ENCODE data around the gene TEKT5. TPM values are rescaled to one million over a fixed set of nuclear protein-coding genes. Genes with fewer than 3 reads are reported as not detected.

Gene TEKT5
- total RNA-seq, 1 donor from 2014 or later = 0.07 TPM

DNA sequence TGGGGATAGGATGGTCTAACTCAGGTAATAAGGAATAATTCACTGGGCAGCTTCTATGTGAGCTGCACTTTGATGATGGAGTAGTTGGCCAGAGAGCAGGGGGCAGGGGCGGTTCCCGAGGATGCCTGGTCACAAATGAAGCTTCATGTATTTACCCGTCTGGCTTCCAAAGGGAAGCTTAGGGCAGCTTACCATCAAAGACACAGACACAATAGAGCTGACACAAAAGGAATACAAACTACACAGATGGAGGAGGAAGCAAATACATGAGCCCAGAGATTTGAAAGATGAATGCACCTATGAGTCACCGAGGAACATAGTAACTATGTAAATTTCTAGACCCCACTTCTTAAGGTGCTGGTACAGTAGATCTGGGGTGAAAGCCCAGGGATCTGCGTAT lies 105.6 kb downstream of the TEKT5 start:
- peak overlapping the region; percentile 55 for H3K4me2 ChIP-seq
- no peaks in the 10 kb centered on the region for H3K36me3 ChIP-seq
- no peak overlapping the region for H3K4me3 ChIP-seq
- Mint-ChIP-seq H3K9me3 (no peaks in the 10 kb centered on the region), H3K4me1 (peaks cover 27% of the 10 kb centered on the region), H3K36me3 (no peaks in the 10 kb centered on the region), H3K4me3 (peak overlapping the region; percentile 6), H3K27ac (no peak overlapping the region), H3K27me3 (ENCODE audit: insufficient read depth, low read depth) (peaks cover 7% of the 10 kb centered on the region)
- no peaks in the 10 kb centered on the region for H4K20me1 ChIP-seq (ENCODE audit: low read depth)
- no peaks in the 10 kb centered on the region for H3K9me3 ChIP-seq (ENCODE audit: low read depth)
- H3K27ac ChIP-seq = no peak overlapping the region
- no peaks in the 10 kb centered on the region for H3K79me2 ChIP-seq (ENCODE audit: low read depth)
- H3K9ac ChIP-seq = no peak overlapping the region
- H3K4me1 ChIP-seq = peaks cover 31% of the 10 kb centered on the region
- TF ChIP-seq EZH2 (IDR thresholded peaks at IDR 0.05) (no peak), EZH2phosphoT487 (IDR thresholded peaks at IDR 0.05) (no peak)
- TF ChIP-seq, protein P1, sequence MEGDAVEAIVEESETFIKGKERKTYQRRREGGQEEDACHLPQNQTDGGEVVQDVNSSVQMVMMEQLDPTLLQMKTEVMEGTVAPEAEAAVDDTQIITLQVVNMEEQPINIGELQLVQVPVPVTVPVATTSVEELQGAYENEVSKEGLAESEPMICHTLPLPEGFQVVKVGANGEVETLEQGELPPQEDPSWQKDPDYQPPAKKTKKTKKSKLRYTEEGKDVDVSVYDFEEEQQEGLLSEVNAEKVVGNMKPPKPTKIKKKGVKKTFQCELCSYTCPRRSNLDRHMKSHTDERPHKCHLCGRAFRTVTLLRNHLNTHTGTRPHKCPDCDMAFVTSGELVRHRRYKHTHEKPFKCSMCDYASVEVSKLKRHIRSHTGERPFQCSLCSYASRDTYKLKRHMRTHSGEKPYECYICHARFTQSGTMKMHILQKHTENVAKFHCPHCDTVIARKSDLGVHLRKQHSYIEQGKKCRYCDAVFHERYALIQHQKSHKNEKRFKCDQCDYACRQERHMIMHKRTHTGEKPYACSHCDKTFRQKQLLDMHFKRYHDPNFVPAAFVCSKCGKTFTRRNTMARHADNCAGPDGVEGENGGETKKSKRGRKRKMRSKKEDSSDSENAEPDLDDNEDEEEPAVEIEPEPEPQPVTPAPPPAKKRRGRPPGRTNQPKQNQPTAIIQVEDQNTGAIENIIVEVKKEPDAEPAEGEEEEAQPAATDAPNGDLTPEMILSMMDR (IDR thresholded peaks at IDR 0.05) = no peak
- no peaks in the 10 kb centered on the region for H3K27me3 ChIP-seq
- peaks cover 8% of the 10 kb centered on the region for H3F3A ChIP-seq (ENCODE audit: low read depth)
- peak; percentile 72 for DNase-seq (ENCODE audit: low spot score)
- H2AFZ ChIP-seq (replicated peaks) = no peak overlapping the region

DNA sequence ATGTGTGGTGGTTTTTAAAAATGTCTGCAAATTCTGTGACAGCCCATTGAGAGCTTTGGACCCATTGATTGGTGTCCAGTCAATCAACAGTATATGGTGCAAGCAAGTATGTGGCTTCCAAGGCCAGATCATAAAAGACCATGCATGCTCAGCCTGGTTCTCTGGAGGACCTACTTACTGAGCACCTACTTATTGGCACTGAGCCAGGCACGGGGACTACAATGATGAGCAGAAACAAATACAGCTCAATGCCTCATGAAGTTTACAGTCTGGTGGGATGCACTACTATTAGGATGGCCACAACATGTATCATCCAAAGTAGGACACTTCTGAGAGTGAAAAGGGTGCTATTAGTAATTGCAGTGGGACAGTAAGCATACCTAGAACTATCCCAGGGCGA lies 107.1 kb downstream of the TEKT5 start:
- Mint-ChIP-seq H3K36me3 (no peaks in the 10 kb centered on the region), H3K4me1 (peaks cover 21% of the 10 kb centered on the region), H3K4me3 (no peak overlapping the region), H3K27me3 (ENCODE audit: insufficient read depth, low read depth) (peaks cover 7% of the 10 kb centered on the region), H3K27ac (no peak overlapping the region), H3K9me3 (peaks cover 3% of the 10 kb centered on the region)
- Histone ChIP-seq H3K27ac (no peak overlapping the region), H3K9ac (no peak overlapping the region), H3K9me3 (ENCODE audit: low read depth) (no peaks in the 10 kb centered on the region), H3K4me1 (peaks cover 22% of the 10 kb centered on the region), H3K4me2 (no peak overlapping the region), H3F3A (ENCODE audit: low read depth) (peaks cover 8% of the 10 kb centered on the region), H4K20me1 (ENCODE audit: low read depth) (no peaks in the 10 kb centered on the region), H3K4me3 (no peak overlapping the region), H3K36me3 (no peaks in the 10 kb centered on the region), H2AFZ (replicated peaks) (no peak overlapping the region), H3K79me2 (ENCODE audit: low read depth) (no peaks in the 10 kb centered on the region), H3K27me3 (no peaks in the 10 kb centered on the region)
- TF ChIP-seq EZH2 (IDR thresholded peaks at IDR 0.05) = no peak
- no peak for DNase-seq (ENCODE audit: low spot score)

DNA sequence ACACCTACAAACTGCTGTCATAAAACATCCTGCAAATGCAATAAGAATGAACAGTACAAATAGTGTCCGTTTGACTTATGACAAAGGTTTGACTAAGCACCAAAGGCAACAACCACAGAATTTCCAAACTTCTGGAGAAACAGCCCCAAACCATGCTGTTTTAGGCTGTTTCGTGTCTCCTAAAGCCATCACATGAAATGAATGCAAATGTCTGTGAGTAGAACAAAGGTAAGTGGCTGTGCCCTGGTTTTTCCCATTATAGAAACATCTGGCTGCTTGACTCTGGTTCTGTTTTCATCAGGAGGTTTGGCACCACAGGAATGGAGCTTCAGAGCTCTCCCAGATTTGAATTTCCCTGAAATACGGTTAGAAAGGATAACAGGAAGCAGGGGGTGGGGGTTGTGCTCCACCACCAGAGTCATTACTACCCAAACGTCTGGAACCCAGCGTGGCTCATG lies 109.7 kb downstream of the TEKT5 start:
- no peaks in the 10 kb centered on the region for H3K36me3 Mint-ChIP-seq
- Histone ChIP-seq H3F3A (ENCODE audit: low read depth) (peaks cover 12% of the 10 kb centered on the region), H3K27ac (no peak overlapping the region), H3K4me2 (no peak overlapping the region), H3K4me1 (peaks cover 27% of the 10 kb centered on the region), H3K9me3 (ENCODE audit: low read depth) (no peaks in the 10 kb centered on the region), H4K20me1 (ENCODE audit: low read depth) (no peaks in the 10 kb centered on the region), H3K79me2 (ENCODE audit: low read depth) (no peaks in the 10 kb centered on the region), H3K4me3 (no peak overlapping the region), H3K9ac (no peak overlapping the region), H3K36me3 (no peaks in the 10 kb centered on the region), H2AFZ (replicated peaks) (no peak overlapping the region), H3K27me3 (no peaks in the 10 kb centered on the region)
- no peak for DNase-seq (ENCODE audit: low spot score)
- peaks cover 4% of the 10 kb centered on the region for H3K9me3 Mint-ChIP-seq
- no peak overlapping the region for H3K27ac Mint-ChIP-seq
- peaks cover 26% of the 10 kb centered on the region for H3K4me1 Mint-ChIP-seq
- H3K4me3 Mint-ChIP-seq = no peak overlapping the region
- TF ChIP-seq, protein P1 (IDR thresholded peaks at IDR 0.05) = no peak
- TF ChIP-seq EZH2 (IDR thresholded peaks at IDR 0.05) = no peak
- no peak for TF ChIP-seq EZH2phosphoT487 (IDR thresholded peaks at IDR 0.05)
- H3K27me3 Mint-ChIP-seq (ENCODE audit: insufficient read depth, low read depth) = peaks cover 8% of the 10 kb centered on the region

DNA sequence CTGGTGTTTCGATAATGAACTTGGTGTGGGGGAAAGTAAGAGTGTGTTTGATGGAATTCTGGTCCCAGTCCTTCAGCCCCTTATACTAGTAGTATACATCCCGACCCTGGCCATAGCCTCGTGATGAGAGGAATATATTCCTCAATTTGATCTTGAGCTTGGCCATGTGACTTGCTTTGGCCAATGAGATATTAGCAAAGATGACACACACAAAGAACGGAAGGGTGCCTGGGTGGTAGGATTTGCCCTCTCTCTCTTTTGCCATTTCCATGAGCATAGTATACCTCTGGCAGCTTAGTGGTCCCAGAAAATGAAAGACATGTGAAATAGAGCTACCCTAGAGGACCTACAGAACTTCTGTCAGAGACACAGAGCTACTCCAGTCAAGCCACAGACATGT lies 111.5 kb downstream of the TEKT5 start:
- Mint-ChIP-seq H3K4me1 (peaks cover 26% of the 10 kb centered on the region), H3K27me3 (ENCODE audit: insufficient read depth, low read depth) (peaks cover 7% of the 10 kb centered on the region), H3K27ac (no peak overlapping the region), H3K9me3 (peaks cover 4% of the 10 kb centered on the region), H3K36me3 (no peaks in the 10 kb centered on the region), H3K4me3 (no peak overlapping the region)
- TF ChIP-seq, protein P1 (IDR thresholded peaks at IDR 0.05) = no peak
- TF ChIP-seq EZH2 (IDR thresholded peaks at IDR 0.05) (no peak), EZH2phosphoT487 (IDR thresholded peaks at IDR 0.05) (no peak)
- Histone ChIP-seq H3K4me3 (no peak overlapping the region), H3K79me2 (ENCODE audit: low read depth) (no peaks in the 10 kb centered on the region), H3K9ac (no peak overlapping the region), H4K20me1 (ENCODE audit: low read depth) (peaks cover 3% of the 10 kb centered on the region), H3K9me3 (ENCODE audit: low read depth) (no peaks in the 10 kb centered on the region), H3K36me3 (no peaks in the 10 kb centered on the region), H3K27me3 (no peaks in the 10 kb centered on the region), H2AFZ (replicated peaks) (no peak overlapping the region), H3K4me2 (no peak overlapping the region), H3F3A (ENCODE audit: low read depth) (peaks cover 4% of the 10 kb centered on the region), H3K4me1 (peaks cover 25% of the 10 kb centered on the region), H3K27ac (no peak overlapping the region)
- no peak for DNase-seq (ENCODE audit: low spot score)
